Eye (tissue), 1 donor: ENCODE measurements around the gene DDIT4.
"Not testable (repeated sequence)": the region's sequence is repeated elsewhere in the genome, so short reads cannot be mapped to it uniquely, and the experiment has no call there.

ENCODE experiments used
- DNase-seq: peaks from one replicate; pipeline ENCODE4 v3.0.0-alpha.2; 2015

DDIT4 gene

GRCh38 chr10:72297281-72297804 is 23.6 kb downstream of the DDIT4 start:
- no peak for DNase-seq

GRCh38 chr10:72297805-72298591 is 24.3 kb downstream of the DDIT4 start:
- DNase-seq, result peak; percentile 99

- DNase-seq, result no peak
Observed at GRCh38 chr10:72298592-72299519, 25.1 kb downstream of the DDIT4 start.

- no peak for DNase-seq
Observed at GRCh38 chr10:72303424-72304128, 29.9 kb downstream of the DDIT4 start.

GRCh38 chr10:72306215-72306760 is 32.6 kb downstream of the DDIT4 start:
- DNase-seq, result no peak

- DNase-seq, result not testable (repeated sequence)
Observed at GRCh38 chr10:72307711-72308110, 34.0 kb downstream of the DDIT4 start.

- no peak for DNase-seq
Observed at GRCh38 chr10:72308320-72308987, 34.7 kb downstream of the DDIT4 start.

- DNase-seq, result peak; percentile 49
Observed at GRCh38 chr10:72309290-72310240, 35.8 kb downstream of the DDIT4 start.

GRCh38 chr10:72310241-72310633 is 36.5 kb downstream of the DDIT4 start:
- no peak for DNase-seq

GRCh38 chr10:72310636-72311035 is 36.9 kb downstream of the DDIT4 start:
- no peak for DNase-seq

GRCh38 chr10:72311667-72312066 is 37.9 kb downstream of the DDIT4 start:
- DNase-seq, result no peak

- no peak for DNase-seq
Observed at GRCh38 chr10:72312865-72313391, 39.2 kb downstream of the DDIT4 start.

GRCh38 chr10:72314263-72314662 is 40.5 kb downstream of the DDIT4 start:
- no peak for DNase-seq

- DNase-seq, result no peak
Observed at GRCh38 chr10:72315054-72315453, 41.3 kb downstream of the DDIT4 start.

- no peak for DNase-seq
Observed at GRCh38 chr10:72315611-72316385, 42.1 kb downstream of the DDIT4 start.

- DNase-seq, result no peak
Observed at GRCh38 chr10:72316386-72316700, 42.6 kb downstream of the DDIT4 start.

- no peak for DNase-seq
Observed at GRCh38 chr10:72316748-72317435, 43.2 kb downstream of the DDIT4 start.

GRCh38 chr10:72318418-72319262 is 44.9 kb downstream of the DDIT4 start:
- peak; percentile 39 for DNase-seq
